Stimulated activated CD4-positive, alpha-beta T cell treated with anti-CD3 and anti-CD28 coated beads, Interleukin-15, amount 100 ng/mL, for 24 hours (primary cell): ENCODE results near the gene CPNE2.
A peak's percentile ranks its signal among the peaks of the same experiment; 100 is the strongest.
"Not testable (repeated sequence)": the region's sequence is repeated elsewhere in the genome, so short reads cannot be mapped to it uniquely, and the experiment has no call there.

ENCODE experiments used
- DNase-seq: peaks from one replicate; pipeline ENCODE4 v3.0.0-alpha.2; 2020

Gene CPNE2

DNA sequence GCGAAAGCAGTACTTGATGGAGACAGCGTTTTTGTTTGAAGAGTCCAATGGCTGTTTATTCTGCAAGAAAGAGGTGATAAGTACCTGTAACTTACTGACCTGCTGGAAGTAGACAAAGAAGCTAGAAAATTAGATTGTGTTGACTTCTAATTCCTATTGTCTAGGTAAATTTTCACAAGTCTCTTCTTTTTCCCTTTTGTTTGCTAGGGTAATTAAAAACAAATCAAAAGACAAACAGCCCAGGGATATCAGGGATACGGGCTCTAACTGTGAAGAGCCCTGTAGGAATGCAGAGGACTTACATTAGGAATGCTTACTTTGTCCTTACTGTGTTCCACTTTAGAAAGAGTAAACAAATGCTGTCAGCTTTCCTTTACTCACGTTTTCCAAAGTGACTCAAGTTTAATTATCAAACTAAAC, 86.4 kb downstream of the CPNE2 start:
- no peak for DNase-seq

GRCh38 chr16:57179215-57179828, 86.9 kb downstream of the CPNE2 start:
- no peak for DNase-seq

DNA sequence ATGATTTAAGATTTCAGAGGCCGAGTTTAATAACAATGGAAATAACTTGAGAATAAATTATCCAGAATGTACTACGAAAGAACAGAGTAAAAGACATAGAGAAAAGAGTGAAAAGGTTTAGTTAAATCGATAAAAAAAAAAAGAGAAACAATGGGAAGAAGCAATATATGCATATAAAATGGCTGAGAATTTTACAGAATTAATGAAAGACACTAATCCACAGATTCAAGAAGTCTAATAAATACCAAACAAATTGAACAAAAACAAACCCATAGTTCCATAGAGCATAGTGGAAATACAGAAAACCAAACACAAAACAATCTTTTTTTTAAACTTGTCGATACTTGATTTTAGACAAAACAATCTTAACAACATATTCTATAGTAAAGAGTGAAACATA, 91.7 kb downstream of the CPNE2 start:
- DNase-seq: no peak

DNA sequence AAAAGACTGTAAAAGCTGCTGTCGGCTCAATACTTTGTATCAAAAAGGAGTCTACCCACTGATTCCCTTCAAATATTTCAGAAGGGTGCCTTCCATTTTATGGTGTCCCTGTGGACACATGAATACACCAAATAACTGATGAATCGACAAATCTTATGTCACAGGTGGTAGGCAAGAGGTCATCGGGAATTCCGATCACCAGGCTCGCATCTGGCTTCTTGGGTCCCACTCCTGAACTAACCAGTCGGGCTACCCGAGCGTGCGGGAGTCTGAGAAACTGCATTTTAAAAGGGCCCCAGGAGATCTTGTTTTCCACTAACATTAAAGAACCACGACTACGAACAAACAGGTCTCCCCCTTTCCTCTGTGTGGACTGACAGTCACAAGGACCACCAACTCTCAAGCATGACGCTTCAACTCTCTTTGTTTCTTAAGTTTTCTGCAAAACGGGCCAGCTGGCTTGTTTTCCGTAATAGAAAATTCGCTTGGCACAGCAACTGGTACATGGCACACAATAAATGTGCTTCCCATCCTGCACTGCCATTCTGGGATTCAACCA, 92.6 kb downstream of the CPNE2 start:
- peak; percentile 5 for DNase-seq

DNA sequence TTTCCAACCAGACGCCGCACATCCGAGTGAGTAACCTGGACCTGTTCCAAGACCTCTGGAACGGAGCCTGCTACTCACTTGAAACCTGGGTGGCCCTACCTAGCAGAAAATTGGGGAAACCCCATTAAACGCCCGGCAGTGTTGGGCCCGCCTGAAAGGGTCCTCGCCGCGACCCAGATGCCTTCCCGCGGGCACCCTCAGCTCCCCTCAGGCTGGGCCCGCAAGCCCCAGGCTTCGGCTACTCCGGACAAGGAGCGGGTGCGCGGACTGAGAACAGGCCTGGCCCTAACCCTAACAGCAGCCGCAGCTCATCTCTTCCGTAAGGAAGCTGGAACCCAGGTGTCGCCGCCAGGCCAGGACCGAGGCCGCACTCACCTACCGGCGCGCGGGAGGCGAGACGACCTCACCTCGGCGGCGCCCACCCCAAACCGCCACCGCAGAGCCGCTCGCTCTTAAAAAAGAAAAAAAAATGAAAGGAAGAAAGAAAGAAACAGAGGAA, 93.1 kb downstream of the CPNE2 start:
- no peak for DNase-seq

GRCh38 chr16:57185945-57186871, 93.8 kb downstream of the CPNE2 start, which contains the start of the genes PSME3IP1 and RSPRY1:
PSME3IP1 (minus strand) TSS chr16:57186039; CDS start chr16:57173854, 12,185 bp downstream.
RSPRY1 (plus strand) TSS chr16:57186329; CDS start chr16:57204659, 18,330 bp downstream.
- peak; percentile 98 for DNase-seq

DNA sequence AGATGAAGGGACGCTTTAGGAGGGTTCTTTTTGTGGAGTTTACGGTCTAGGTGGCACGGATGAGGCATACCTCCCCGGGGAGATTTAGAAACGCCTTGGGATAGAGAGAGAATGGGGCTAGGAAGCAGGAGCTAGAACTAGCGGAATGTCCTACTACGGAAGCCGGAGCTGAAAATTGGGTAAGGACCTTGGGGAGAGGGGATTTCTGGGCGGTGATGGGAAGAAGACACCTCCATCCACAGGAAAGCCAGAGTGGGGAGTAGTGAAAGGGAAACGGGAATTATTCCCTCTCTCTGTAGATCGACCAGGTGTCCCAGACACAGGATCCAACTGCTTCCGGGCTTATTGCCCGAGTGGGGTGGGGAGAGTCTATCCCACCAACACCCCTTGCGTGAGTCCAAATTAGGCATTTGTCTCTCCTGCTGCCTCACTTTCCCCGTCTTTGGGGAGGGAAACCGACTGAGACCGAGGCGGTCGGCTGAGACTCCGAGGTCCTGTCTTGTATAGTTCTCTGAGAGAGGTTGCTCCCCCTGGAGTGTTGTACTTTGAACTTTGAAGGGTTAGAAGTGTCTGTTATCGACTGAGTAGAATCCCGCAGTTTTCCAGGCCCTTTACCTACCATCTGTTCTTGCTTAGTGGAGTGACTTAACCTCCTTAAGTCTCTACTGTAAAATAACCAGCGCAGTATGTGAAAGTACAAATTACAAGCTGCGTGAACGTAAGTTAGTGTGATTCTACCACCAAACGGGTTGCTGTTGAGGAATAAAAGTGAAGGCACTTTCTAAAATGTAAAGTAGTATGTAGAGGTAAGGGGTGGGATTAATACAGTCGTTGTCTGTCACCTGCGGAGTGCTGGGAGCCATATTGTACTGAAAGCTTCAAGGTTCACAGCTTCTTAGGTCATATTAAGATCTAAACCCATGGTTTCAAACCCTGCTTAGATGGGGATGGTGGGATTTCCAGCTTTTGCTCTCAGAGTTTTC, 94.8 kb downstream of the CPNE2 start:
- peak; percentile 18 for DNase-seq

DNA sequence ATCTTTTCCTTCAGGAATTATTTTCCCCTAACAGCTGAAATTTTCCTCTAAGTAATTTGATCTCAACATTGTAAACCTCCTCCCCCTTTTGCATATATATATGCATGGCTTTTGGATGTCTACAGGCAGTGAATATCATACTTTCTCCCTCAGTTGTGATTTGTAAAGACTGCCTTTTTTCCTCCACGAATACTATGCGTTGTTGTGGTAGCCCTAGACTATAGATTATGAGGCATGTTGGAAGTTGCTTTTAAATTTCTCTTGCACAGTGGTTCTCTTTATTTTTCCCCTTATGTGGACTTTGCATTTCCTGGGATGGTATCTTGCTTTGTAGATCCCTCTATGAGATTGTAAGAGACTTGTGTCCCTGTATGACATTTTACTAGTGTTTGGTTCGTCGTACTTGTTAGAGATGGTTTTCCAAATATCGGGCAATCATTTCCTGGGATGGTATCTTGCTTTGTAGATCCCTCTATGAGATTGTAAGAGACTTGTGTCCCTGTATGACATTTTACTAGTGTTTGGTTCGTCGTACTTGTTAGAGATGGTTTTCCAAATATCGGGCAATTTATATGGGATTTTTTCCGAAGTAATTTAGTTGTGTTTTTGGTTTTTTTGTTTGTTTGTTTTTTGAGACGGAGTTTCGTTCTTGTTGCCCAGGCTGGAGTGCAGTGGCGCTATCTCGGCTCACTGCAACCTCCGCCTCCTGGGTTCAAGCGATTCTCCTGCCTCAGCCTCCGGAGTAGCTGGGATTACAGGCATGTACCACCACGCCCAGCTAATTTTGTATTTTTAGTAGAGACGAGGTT, 95.7 kb downstream of the CPNE2 start:
- DNase-seq: not testable (repeated sequence)

- no peak for DNase-seq
Observed at GRCh38 chr16:57188711-57189002, 96.3 kb downstream of the CPNE2 start.

DNA sequence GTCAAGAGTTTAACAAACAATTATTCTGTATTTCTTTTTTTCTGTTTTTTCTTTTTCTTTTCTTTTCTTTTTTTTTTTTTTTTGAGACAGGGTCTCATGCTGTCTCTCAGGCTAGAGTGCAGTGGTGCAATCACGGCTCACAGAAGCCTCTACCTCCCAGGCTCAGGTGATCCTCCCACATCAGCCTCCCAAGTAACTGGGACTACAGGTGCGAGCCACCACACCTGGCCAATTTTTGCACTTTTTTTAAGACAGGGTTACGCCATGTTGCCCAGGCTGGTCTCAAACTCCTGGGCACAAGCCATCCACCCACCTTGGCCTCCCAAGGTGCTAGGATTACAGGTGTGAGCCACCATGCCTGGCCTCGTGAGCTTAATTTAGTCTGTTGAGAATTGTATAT, 97.1 kb downstream of the CPNE2 start:
- DNase-seq: not testable (repeated sequence)

DNA sequence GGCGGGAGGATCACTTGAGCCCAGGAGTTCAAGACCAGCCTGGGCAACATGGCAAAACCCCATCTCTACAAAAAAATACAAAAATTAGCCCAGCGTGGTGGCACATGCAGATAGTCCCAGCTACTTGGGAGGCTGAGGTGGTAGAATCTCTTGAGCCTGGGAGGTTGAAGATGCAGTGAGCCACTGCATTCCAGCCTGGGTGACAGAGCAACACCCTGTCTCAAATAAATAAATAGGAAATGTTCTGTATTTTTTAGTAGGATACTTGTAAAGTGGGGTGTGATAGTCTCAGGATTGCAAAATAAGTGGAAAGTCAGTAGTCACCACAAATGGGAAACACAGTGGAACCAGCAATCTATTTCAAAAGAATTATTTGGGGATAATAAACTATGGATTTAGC, 97.8 kb downstream of the CPNE2 start:
- no peak for DNase-seq

GRCh38 chr16:57191056-57191571, 98.7 kb downstream of the CPNE2 start:
- no peak for DNase-seq

DNA sequence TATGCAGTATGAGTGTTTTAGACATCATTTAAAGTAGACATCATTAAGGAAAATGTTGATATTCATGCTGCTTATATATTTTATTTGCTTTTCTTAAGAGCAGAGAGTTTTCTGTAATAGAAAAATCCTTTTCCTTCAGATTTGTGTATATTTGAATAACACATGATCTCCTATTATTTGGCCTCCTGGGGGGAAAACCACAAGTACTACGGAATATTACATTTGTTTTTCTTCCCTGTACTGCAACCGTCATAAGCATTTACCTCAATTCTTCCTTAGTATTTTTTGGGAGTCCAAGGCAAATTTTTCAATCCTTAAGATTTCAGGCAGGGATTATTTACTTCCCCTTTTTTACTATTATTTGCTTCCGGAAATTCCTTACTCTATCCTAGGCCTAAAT, 99.8 kb downstream of the CPNE2 start:
- DNase-seq: no peak

DNA sequence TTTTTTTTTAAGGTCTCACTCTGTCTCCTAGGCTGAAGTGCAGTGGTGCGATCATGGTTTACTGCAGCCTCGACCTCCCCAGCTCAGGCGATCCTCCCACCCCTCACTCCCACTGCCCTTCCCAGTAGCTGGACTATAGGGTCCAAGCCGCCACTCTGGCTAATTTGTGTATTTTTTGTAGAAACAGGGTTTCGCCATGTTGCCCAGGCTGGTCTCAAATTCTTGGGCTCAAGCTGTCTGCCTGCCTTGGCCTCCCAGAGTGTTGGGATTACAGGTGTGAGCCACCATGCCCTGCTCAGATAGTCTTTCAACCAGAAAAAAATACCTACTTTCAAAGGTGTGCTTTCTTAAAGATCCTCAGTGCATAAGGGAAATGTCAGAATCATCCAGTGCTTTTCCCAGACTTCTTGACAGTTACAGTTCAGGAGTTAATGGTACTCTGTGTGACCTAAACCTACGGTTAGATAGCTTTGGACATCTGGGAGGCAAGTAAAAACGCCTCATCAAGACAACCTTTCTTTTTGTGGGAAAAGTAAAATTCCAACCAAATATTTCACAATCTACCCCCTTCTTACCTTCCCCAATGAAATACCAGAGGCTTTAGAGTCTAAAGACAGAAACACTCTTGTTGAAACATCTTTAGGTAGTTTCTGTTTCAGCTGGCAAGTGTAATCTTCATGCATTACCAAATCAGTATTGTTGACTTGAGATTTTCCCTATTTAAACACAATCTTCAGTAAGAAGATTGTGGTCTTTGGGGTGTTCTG, 100.5 kb downstream of the CPNE2 start:
- no peak for DNase-seq

- DNase-seq: no peak
Observed at GRCh38 chr16:57194512-57194911, 102.1 kb downstream of the CPNE2 start.

DNA sequence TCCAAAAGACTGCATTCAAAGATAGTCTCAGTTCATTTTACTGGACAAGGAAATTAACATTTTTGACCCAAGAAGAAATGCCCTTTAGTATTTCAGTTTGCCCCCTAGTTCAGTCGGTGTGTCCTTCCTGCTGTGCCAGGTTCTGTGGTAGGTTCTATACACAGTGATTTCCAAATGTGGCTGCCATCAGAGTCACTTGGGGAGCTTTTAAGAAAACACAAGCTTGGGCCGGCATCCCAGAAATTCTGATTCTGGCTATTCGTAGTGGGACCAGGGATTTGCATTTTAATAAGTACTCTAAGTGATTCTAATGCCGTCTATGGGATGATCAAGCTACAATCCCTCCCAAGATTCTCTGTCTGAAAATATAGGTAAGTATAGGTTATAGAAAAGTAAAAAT, 103.9 kb downstream of the CPNE2 start:
- DNase-seq: no peak

DNA sequence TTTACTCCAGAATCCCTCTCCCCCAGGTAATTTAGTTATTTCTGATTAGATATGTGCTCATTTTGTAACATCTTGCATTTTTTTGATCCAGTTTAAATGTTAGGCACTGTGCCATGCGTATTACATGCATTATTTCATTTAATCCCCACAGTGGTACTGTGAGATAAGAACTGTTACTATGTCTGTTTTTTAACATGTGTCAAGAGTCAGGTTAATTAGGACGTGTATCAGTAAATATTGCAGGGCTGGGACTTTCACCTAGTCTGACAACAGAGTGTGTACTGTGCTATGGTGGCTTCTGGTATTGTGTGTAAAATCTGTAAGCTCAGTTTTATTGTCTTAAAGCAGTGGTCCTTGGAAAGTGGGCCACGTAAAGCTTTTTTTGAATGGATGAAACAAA, 104.4 kb downstream of the CPNE2 start:
- DNase-seq: no peak
